ENCODE data around the gene DNMBP.
A peak's percentile ranks its signal among the peaks of the same experiment; 100 is the strongest.

Gene DNMBP

GRCh38 chr10:100009793-100010676 is at the start of gene DNMBP:
Gene DNMBP, minus strand, starts transcription at chr10:100009947. Its CDS starts 37,823 bp downstream, at chr10:99972124.
- DNase-seq, result peak; percentile 42

- no peak for DNase-seq
Measured at GRCh38 chr10:100057948-100058347, 48.2 kb upstream of the DNMBP start.

- DNase-seq, result no peak
Measured at GRCh38 chr10:100053686-100054460, 44.1 kb upstream of the DNMBP start.

GRCh38 chr10:100046021-100046486 is 36.3 kb upstream of the DNMBP start:
- DNase-seq, result peak; percentile 6

- DNase-seq, result no peak
Measured at GRCh38 chr10:100045592-100045991, 35.8 kb upstream of the DNMBP start.

- no peak for DNase-seq
Measured at GRCh38 chr10:100043796-100044195, 34.0 kb upstream of the DNMBP start.

- DNase-seq, result no peak
Measured at GRCh38 chr10:100043344-100043743, 33.6 kb upstream of the DNMBP start.

- DNase-seq, result no peak
Measured at GRCh38 chr10:100041306-100042002, 31.7 kb upstream of the DNMBP start.

- no peak for DNase-seq
Measured at GRCh38 chr10:100038561-100039071, 28.9 kb upstream of the DNMBP start.

- no peak for DNase-seq
Measured at GRCh38 chr10:100037758-100038315, 28.1 kb upstream of the DNMBP start.

GRCh38 chr10:100036850-100037249 is 27.1 kb upstream of the DNMBP start:
- no peak for DNase-seq

GRCh38 chr10:100033766-100034418 is 24.1 kb upstream of the DNMBP start:
- no peak for DNase-seq

- DNase-seq, result no peak
Measured at GRCh38 chr10:100027416-100027815, 17.7 kb upstream of the DNMBP start.

GRCh38 chr10:100025576-100025975 is 15.8 kb upstream of the DNMBP start:
- peak; percentile 15 for DNase-seq

GRCh38 chr10:100024748-100025147 is 15.0 kb upstream of the DNMBP start:
- DNase-seq, result no peak

- no peak for DNase-seq
Measured at GRCh38 chr10:100022403-100022802, 12.7 kb upstream of the DNMBP start.

GRCh38 chr10:100021322-100021721 is 11.6 kb upstream of the DNMBP start:
- no peak for DNase-seq

GRCh38 chr10:100020886-100021253 is 11.1 kb upstream of the DNMBP start:
- no peak for DNase-seq

- DNase-seq, result no peak
Measured at GRCh38 chr10:100020142-100020885, 10.6 kb upstream of the DNMBP start.

GRCh38 chr10:100019787-100020141 is 10.0 kb upstream of the DNMBP start:
- DNase-seq, result no peak

- no peak for DNase-seq
Measured at GRCh38 chr10:100014071-100014762, 4.5 kb upstream of the DNMBP start.
